ENCODE results near the gene CCDC180. TPM values are rescaled to one million over a fixed set of nuclear protein-coding genes. Genes with fewer than 3 reads are reported as not detected.
"Not testable (repeated sequence)": the region's sequence is repeated elsewhere in the genome, so short reads cannot be mapped to it uniquely, and the experiment has no call there.

The CCDC180 gene
- total RNA-seq, 1 donor from 2014 or later = 8.1 TPM

GRCh38 chr9:97311798-97312500 is 4.5 kb downstream of the CCDC180 start:
- DNase-seq = no peak

- DNase-seq = no peak
These were observed 5.1 kb downstream of the CCDC180 start for GRCh38 chr9:97312556-97312955.

DNA sequence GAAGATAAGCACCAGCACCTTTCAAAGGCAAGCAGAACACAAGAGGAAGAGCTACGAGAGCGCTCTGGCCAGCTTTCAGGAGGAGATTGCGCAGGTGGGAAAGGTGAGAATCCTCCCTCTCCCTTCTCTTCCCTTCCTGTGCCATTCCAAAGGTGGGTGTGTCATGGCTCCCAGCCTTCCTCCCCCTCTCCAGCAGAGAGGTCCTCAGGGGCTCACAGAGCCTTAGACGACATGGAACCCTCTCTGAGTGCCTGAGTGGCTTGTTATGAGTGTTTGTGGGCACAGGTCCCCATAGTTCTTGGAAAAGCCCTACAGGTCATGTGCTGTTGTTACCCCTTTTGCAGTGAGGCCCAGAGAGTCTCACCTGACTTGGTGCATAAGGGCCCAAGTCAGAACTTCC is 5.8 kb downstream of the CCDC180 start:
- no peak for DNase-seq

DNA sequence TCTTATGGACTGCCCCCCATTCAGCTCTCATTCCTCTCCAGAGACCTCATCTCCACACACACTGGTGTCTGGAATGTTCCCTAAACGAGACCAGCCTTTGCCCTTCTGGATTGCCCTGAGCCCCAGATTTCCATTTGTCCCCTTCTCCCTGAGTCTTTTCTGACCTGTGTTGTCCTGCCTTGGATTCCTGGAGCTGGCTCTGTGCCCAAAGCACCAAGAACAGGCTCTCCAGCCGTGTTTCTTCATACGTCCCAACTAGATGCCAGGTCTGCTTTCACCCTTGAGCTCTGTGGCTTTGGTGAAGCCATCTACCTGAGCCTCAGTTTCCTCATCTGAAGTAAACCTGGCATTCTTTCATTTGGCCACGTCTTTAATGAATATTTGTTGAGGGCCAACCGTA is 6.3 kb downstream of the CCDC180 start:
- no peak for DNase-seq

DNA sequence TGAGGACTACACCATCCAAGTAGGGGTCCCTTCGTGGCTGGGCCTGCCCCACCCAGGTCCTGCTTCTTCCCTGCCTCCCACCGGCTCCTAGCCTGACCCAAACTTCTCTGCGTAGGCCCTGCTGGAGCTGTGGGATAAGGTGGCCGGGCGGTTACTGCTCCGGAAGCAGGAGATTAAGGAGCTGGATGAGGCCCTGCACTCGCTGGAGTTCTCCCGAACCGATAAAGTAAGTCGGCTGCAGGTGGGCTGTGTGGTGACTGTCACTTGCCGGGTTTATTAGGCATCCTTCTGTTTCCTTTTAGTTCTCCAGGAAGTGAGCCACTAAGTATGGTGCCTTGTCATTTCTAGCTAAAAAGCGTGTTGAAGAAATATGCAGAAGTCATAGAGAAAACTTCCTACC is 7.0 kb downstream of the CCDC180 start:
- no peak for DNase-seq

DNA sequence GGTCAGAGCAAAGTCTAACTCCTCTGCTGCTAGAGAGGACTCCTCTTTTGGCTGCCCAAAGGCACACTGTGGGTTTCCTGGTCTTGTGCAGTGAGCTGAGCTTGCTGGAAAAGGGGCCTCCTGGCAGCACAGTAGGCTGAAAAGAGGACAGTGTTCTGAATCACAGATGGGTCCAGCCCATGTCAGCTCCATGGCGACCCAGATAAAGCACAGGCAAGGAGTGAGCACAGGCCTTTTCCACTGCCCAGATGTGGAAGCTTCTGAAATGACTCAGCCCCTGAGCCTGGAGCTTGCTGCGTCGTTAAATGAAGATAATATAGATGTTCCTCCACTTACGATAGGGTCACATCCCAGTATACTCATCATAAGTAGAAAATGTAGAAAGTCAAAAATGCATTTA is 8.1 kb downstream of the CCDC180 start:
- DNase-seq = no peak

DNA sequence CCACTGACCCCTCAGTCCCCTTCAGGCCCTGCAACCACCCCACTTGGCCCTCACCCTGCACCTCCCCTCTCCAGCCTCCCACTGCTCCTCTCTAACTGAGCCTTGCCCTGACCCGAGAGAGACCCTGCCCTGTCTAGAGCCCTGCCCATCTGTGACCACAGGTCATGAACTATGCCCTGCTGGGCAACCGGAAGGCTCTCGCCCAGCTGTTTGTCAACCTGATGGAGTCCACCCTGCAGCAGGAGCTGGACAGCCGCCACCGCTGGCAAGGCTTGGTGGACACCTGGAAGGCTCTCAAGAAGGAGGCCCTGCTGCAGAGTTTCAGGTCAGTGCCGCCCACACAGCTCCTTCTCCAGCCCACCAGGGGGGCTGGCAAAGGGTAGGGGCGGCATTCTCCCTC is 9.4 kb downstream of the CCDC180 start:
- no peak for DNase-seq

DNA sequence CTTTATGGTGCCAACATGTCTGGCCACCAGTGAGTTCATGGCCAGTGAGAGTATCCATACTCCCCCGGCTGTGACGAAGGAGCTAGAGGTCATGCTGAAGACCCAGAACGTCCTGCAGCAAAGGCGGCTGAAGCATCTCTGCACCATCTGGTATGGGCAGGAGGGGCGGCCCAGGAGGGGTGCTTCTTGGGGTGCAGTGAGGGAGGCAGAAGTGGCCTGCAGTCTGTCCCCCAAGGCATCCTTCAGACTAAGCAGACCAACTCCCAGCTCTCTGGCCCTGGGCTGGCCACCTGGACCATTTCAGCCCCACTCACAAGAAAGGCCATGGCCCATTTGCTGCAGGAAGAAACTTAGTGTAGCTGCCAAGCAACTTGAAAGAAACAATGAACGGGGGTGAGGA is 11.0 kb downstream of the CCDC180 start:
- DNase-seq = no peak

- no peak for DNase-seq
These were observed 11.9 kb downstream of the CCDC180 start for GRCh38 chr9:97319395-97319794.

- DNase-seq = no peak
These were observed 12.7 kb downstream of the CCDC180 start for GRCh38 chr9:97320080-97320642.

- no peak for DNase-seq
These were observed 13.8 kb downstream of the CCDC180 start for GRCh38 chr9:97321251-97321650.

GRCh38 chr9:97321691-97322090 is 14.2 kb downstream of the CCDC180 start:
- no peak for DNase-seq

- DNase-seq = no peak
These were observed 14.6 kb downstream of the CCDC180 start for GRCh38 chr9:97322105-97322504.

GRCh38 chr9:97324954-97325353 is 17.5 kb downstream of the CCDC180 start:
- DNase-seq = no peak

GRCh38 chr9:97327562-97327961 is 20.1 kb downstream of the CCDC180 start:
- no peak for DNase-seq

DNA sequence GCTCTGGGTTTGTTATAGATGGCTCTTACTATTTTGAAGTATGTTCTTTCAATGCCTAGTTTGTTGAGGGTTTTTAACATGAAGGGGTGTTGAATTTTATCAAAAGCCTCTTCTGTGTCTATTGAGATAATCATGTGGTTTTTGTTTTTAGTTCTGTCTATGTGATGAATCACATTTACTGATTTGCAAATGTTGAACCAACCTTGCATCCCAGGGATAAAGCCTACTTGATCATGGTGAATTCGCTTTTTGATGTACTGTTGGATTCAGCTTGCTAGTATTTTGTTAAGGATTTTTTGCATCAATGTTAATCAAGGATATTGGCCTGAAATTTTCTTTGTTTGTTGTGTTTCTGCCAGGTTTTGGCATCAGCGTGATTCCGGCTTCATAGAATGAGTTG is 25.5 kb downstream of the CCDC180 start:
- DNase-seq = no peak

- not testable (repeated sequence) for DNase-seq
These were observed 28.2 kb downstream of the CCDC180 start for GRCh38 chr9:97335622-97336021.

DNA sequence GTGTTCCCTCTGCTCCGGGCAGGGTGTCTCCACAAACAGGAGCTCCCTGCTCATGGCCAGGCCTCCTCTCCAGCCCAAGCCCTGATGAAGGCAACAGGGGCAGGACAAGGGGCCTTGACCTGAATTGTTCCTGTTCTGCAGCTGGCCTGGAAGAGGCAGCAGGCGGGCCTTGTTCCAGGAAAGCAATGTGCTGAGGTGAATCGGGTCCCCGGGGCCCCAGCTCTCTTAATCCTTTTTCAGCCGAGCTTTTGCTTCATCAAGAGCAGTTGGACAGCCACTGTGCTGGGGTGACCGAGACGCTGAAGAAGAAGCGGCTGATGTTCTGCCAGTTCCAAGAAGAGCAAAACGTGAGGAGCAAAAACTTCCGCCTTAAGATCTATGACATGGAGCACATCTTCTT is 41.4 kb downstream of the CCDC180 start:
- no peak for DNase-seq

DNA sequence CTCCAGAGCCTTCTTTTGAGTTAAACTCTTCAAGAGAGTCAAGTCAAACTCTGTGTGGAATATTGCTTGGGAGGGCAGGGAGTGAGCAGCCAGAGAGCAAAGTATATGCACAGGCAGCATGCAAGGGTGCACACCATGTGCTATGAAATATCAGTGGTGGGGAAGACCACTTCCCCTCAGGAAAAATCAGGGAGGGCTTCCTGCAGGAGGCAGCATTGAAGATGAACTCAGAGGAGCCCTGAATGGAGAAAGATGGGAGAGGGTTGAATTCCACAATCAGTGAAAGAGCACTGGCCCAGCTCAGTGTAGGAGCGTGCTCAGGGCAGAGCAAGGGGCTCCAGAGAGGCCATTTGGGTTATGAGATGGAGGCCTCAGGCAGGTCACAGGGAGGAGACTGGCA is 41.9 kb downstream of the CCDC180 start:
- DNase-seq = no peak

DNA sequence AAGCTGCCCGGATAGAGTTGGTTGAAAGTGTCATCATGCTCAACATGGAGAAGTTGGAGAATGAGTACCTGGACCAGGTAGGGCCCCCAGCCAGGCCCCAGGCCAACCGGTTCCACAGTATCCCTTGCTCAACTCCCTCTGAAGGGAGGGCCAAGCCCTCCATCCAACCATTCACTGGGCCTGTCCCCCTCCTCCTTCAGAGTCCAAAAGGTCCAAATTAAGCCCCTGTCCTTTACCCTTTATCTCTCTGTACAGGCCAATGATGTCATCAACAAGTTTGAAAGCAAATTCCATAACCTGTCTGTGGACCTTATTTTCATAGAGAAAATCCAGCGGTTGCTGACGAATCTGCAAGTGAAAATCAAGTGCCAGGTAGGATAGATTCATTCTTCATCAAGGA is 47.2 kb downstream of the CCDC180 start:
- DNase-seq = no peak

GRCh38 chr9:97357056-97357455 is 49.6 kb downstream of the CCDC180 start:
- DNase-seq = no peak
